ENCODE data around the gene GAA. TPM values are rescaled to one million over a fixed set of nuclear protein-coding genes. Genes with fewer than 3 reads are reported as not detected.

GAA gene
- total and polyA plus RNA-seq, 10 donors = 22.7 to 166 (median 95.9) TPM

GRCh38 chr17:80125656-80126448 is 24.5 kb downstream of the GAA start:
- peaks cover 0 to 13% (median 0%) of the 10 kb centered on the region in 7 donors for H3K27me3 ChIP-seq (replicated peaks in 1 of 7)
- DNase-seq = no peak

GRCh38 chr17:80126449-80126715 is 25.0 kb downstream of the GAA start:
- 78 to 84% (median 79%) methylated on average over 3 of the region's 3 CpGs for WGBS, 5 donors
- H3K4me3 ChIP-seq = no peak overlapping the region
- no peak for DNase-seq
- no peaks in the 10 kb centered on the region for H3K36me3 ChIP-seq
- TF ChIP-seq POLR2AphosphoS5 (IDR thresholded peaks at IDR 0.05) = no peak
- TF ChIP-seq CTCF (IDR thresholded peaks at IDR 0.05 in 8 of 11, conservative IDR thresholded peaks at IDR 0.05 in 3 of 11) = no peak
- no peak for TF ChIP-seq POLR2A (IDR thresholded peaks at IDR 0.05)
- H3K27me3 ChIP-seq (replicated peaks in 1 of 7) = peaks cover 0 to 13% (median 0%) of the 10 kb centered on the region in 7 donors
- H3K4me1 ChIP-seq = no peaks in the 10 kb centered on the region
- no peak overlapping the region for H3K27ac ChIP-seq
- intact Hi-C loops (cut with DNase I; ENCODE audit: low total_unique reads) = no loop called here
- H3K9me3 ChIP-seq = no peaks in the 10 kb centered on the region

More at GRCh38 chr17:80125656-80126448, 24.5 kb downstream of the GAA start:
- H3K4me1 ChIP-seq = no peaks in the 10 kb centered on the region
- H3K36me3 ChIP-seq = no peaks in the 10 kb centered on the region
- TF ChIP-seq POLR2AphosphoS5 (IDR thresholded peaks at IDR 0.05) (no peak), POLR2A (IDR thresholded peaks at IDR 0.05) (no peak), CTCF (IDR thresholded peaks at IDR 0.05 in 8 of 11, conservative IDR thresholded peaks at IDR 0.05 in 3 of 11) (no peak)
- intact Hi-C loops (cut with DNase I; ENCODE audit: low total_unique reads) = no loop called here
- H3K4me3 ChIP-seq = no peak overlapping the region
- no peaks in the 10 kb centered on the region for H3K9me3 ChIP-seq
- H3K27ac ChIP-seq = no peak overlapping the region
- 64 to 77% (median 75%) methylated on average over 14 of the region's 14 CpGs for WGBS, 5 donors

DNA sequence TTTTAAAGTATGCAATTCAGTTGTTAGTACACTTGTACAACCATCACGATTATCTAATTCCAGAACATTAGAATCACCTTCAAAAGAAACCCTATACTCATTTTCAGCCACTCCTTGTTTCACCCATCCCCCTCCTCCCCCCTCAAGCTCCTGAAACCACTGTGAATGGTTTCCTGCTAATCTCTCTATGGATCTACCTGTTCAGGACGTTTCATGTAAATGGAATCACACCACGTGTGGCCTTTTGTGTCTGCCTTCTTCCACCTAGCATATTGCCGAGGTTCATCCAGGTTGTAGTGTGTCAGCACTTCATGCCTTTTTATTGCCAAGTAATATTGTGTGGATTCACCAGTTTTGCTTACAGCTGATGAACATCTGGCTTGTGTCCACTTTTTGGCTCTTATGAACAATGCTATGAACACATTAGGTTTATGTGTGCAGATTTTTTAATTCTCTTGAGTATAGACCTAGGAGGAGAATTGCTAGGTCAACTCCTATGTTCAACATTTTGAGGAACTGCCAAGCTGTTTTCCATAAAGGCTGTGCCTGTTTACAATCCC is 27.7 kb downstream of the GAA start:
- no peaks in the 10 kb centered on the region for H3K4me1 ChIP-seq
- peaks cover 0 to 13% (median 0%) of the 10 kb centered on the region in 7 donors for H3K27me3 ChIP-seq (replicated peaks in 1 of 7)
- DNase-seq = no peak
- intact Hi-C loops (cut with DNase I; ENCODE audit: low total_unique reads) = no loop called here
- H3K9me3 ChIP-seq = no peaks in the 10 kb centered on the region
- H3K36me3 ChIP-seq = peaks cover 0 to 21% (median 12%) of the 10 kb centered on the region in 6 donors
- no peak overlapping the region for H3K4me3 ChIP-seq
- no peak for TF ChIP-seq POLR2AphosphoS5 (IDR thresholded peaks at IDR 0.05)
- TF ChIP-seq POLR2A (IDR thresholded peaks at IDR 0.05) = no peak
- TF ChIP-seq CTCF (IDR thresholded peaks at IDR 0.05 in 8 of 11, conservative IDR thresholded peaks at IDR 0.05 in 3 of 11) = no peak
- 46 to 52% (median 48%) methylated on average over 4 of the region's 4 CpGs for WGBS, 5 donors
- H3K27ac ChIP-seq = no peak overlapping the region

GRCh38 chr17:80130992-80131391 is 29.6 kb downstream of the GAA start:
- WGBS, 5 donors = 89 to 97% (median 93%) methylated on average over 3 of the region's 3 CpGs
- Histone ChIP-seq H3K4me1 (no peaks in the 10 kb centered on the region), H3K36me3 (peaks cover 2 to 40% (median 31%) of the 10 kb centered on the region in 6 donors), H3K27me3 (replicated peaks in 1 of 7) (peaks cover 0 to 2% (median 0%) of the 10 kb centered on the region in 7 donors), H3K27ac (no peak overlapping the region), H3K4me3 (no peak overlapping the region), H3K9me3 (no peaks in the 10 kb centered on the region)
- TF ChIP-seq POLR2A (IDR thresholded peaks at IDR 0.05) (no peak), POLR2AphosphoS5 (IDR thresholded peaks at IDR 0.05) (no peak), CTCF (IDR thresholded peaks at IDR 0.05 in 8 of 11, conservative IDR thresholded peaks at IDR 0.05 in 3 of 11) (no peak)
- intact Hi-C loops (cut with DNase I; ENCODE audit: low total_unique reads) = no loop called here
- DNase-seq = no peak

Data from spleen (tissue), 11 donors.